HG03175 (cell line): Measurements from ENCODE around the gene KCNA3.

ENCODE experiments used
- ATAC-seq: cut with Tn5 transposase; IDR thresholded peaks from one replicate; pipeline ENCODE4 v1.9.1; 2021; ENCODE audit warnings: mild to moderate bottlenecking, moderate library complexity; ENCODE audit not compliant: unreplicated experiment

Gene KCNA3

DNA sequence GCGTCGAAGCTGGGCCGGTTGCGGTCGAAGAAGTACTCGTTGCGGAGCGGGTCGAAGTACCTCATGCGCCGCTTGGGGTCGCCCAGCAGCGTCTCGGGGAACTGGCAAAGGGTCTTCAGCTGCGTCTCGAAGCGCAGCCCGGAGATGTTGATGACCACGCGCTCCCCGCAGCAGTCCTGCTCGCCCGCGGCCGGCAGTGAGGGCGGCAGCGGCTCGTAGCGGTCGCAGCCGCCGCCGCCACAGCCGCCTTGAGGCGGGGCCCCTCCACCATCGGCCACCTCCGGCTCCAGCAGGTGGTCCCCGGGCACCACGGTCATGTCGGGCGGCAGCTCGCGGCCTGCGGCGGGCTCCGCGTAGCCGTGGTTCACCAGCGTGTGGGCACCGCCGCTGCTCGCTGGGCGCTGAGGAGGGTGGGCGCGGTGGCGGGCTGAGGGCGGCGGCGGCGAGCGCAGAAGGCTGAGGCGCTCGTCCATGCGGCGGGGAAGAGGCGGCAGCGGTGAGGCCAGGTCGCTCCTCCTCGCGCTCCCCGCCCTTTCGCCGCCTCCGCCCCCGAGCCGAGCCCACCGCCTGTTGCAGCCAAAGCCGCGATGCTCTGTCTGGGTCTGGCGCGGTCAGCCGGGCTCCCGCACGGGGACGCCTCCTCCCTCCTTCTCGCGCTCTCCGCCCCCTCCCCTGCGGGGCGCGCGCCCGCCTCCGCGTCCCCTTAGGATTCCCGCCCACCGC, at the start of gene KCNA3:
TSS of gene KCNA3 (minus strand) at position 604 of the 723 bp plus-strand sequence. CDS start at position 473, 131 bp downstream.
- peak; percentile 36 for ATAC-seq

DNA sequence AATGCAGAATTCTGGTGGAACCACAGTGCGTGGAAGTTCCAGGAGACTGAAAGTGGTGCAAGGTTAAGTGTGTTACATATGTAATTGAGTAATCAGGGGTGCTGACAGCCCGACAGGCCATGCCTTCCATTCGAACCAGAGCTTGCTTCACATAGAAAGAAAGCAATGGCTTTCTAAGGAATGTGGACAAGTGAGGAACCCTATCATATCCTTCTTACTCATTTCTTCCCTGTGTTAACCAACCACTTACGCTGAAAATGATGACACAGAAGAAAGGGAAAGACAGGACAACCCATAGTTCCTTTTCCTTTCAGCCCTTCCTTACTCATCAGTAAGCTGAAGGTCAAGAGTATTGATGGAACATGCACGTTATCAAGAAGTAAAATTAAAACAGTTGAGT, 48.1 kb upstream of the KCNA3 start:
- ATAC-seq = no peak

DNA sequence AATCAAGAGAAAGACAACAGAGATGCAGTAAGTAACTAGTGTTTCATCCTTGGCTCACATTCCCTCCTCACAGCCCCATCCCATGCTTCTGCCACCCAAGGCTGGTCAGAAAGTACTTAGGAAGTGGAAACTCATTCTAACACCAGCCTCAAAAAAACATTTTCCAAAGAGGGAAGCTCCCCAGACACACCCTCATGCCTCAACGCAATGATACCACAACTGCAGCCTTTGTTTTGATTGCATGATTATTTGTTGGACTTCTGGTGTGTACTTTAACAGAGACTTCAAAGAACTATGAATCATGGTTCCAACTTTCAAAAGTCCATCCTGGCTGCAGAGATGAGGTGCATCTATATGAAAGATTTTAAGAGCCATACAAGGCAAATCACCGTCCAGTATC, 45.2 kb upstream of the KCNA3 start:
- no peak for ATAC-seq

DNA sequence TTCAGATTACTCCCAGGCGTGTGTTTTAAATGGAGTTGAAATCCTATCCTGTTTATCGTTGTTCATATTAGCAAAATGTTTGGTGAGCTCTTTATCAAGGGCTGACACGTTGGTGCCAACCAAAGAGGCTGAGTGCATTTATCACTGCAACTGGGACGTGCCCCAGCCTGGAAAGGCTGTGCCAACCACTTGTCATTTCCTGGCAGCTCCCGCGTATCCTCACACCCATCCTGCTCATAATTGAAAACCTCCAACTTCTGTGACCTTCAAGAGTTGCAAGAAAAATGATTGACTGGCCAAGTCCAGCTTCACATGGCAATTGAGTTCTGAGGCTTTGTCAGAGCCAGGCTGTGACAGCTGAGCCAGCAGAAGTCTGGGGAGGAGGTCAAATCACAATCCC, 43.7 kb upstream of the KCNA3 start:
- ATAC-seq = no peak

- ATAC-seq = no peak
These were observed 42.4 kb upstream of the KCNA3 start for GRCh38 chr1:110717179-110717578.

- no peak for ATAC-seq
These were observed 39.7 kb upstream of the KCNA3 start for GRCh38 chr1:110714374-110714995.

GRCh38 chr1:110713221-110713620, 38.5 kb upstream of the KCNA3 start:
- no peak for ATAC-seq

GRCh38 chr1:110710314-110710713, 35.6 kb upstream of the KCNA3 start:
- ATAC-seq = no peak

DNA sequence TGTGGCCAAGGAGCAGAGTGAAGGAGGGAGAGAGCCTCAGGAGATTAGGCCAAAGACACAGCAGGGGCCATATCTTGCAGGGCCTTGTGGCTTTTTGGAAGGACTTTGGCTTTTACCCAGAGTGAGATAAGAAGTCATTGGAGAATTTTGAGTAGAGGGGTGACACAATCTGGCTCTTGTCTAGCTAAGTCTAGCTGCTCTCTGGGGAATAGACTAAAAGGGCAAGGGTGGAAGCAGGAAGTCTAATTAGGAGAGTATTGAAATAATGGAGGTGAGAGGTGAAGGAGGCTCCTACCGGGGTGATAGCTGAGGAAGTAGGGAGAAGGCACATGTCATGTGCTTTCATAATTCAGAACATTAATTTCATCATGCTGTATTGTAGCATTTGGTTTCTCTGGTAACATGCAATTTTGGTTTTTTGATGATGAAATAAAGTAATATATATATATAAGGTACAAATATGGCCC, 34.3 kb upstream of the KCNA3 start:
- ATAC-seq = no peak

- no peak for ATAC-seq
These were observed 32.5 kb upstream of the KCNA3 start for GRCh38 chr1:110707232-110707631.

GRCh38 chr1:110706621-110707020, 31.9 kb upstream of the KCNA3 start:
- no peak for ATAC-seq

DNA sequence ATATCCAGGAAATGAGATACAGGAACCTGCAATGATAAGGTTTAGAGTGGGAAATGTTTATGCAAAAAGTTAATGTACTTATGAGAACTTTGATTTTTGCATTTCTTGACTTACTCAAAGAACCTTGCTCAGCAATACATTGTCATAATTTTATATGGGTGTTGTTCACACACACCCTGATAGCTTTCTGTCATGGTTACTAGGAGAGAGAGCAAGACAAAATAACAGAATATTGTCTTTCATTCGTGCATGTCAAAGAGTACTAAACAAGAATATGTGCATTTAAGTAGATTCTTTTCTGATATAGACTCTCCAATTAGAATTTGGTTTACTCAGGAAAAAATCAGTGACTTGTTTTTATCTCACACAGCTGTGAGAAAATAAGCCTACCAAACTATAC, 27.5 kb upstream of the KCNA3 start:
- no peak for ATAC-seq

DNA sequence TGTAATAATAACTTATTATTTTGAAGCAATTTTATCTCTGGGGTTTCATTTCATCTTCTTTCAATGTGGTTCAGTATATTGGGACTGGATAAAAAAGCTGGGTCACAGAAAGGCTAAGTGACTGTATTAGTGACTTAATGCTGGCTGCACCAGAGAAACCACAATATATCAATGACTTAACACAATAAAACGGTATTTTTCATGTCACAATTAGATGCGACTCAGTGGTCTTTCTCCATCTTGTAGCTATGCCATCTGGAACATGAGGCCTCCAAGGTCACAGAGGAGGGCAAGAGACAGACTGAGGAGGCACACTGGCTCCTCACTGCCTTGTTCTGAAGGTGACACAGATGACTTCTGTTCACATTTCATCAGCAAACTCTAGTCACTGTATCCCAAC, 26.0 kb upstream of the KCNA3 start:
- no peak for ATAC-seq

GRCh38 chr1:110697606-110698005, 22.9 kb upstream of the KCNA3 start:
- no peak for ATAC-seq

GRCh38 chr1:110696818-110697217, 22.1 kb upstream of the KCNA3 start:
- no peak for ATAC-seq

DNA sequence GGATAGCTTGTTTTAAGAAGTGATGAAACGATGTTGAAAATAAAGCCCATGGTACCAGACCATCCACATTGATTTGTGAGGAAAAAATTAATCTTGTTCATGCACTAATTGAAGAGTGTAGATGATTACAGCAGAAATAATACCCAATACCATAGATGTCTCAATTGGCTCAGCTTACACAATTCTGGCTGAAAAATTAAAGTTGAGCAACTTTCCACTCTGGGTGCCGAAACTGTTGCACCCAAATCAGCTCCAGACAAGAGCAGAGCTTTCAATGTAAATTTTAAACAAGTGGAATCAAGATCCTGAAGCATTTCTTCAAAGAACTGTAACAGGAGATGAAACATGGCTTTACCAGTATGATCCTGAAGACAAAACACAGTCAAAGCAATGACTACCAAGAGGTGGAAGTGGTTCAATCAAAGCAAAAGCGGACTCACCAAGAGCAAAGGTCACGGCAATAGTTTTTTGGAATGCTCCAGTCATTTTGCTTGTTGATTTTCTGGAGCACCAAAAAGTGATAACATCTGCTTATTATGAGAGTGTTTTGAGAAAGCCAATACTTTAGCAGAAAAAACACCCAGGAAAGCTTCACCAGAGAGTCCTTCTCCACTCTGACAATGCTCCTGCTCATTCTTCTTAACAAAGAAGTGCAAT, 16.1 kb upstream of the KCNA3 start:
- no peak for ATAC-seq

DNA sequence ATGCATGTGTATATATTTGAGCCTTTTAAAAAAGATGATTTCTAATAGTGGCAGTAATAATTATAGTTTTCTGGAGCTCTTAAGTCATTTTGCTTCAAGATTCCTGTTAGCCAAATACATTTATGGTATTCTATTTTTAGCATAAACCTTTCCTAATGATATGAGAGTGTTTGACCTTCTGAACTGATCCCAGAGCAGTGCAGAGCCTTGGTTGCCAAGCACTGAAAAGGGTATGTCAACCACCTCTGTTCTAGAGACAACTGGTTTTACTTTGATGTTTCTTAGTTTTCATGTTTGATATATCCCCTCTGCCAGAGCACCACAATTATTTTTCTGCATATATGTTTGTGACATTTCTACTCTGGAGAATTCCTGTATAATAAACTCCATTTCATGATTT, 15.1 kb upstream of the KCNA3 start:
- no peak for ATAC-seq

DNA sequence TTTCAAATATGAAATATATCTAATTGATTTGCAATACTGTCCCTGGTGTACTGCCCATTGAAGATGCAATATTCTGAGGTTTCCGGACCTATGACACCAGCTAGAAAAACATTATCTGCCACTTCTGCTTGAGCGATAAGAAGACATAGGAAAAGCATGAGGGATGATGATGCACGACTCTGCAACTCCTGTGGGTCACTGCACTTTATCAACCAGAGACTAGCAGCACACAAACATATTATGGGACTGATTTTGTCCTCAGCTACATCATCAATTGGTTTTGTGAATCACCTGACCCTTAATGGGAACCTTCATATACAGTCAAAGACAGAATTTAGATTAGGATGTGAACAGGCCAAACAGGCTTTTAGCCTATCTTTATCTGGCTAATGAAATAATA, 13.8 kb upstream of the KCNA3 start:
- ATAC-seq = no peak

DNA sequence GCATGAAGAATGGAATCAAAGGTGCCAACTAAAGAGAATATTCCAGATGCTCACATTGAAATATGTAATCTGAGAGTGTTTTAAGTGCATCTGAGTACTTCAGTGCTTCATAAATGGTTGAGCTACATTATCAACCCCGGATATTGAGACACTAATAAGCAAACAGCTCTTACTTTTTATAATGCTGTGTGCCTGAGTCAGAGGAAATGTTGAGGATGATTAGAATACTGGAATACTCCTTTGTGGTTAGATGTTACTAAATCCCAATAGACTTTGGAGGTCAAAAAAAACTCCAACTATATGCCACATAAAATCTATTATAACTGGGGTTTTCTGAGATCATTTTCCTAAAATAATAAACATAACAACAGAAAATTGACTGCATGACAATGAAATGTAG, 12.5 kb upstream of the KCNA3 start:
- ATAC-seq = no peak

DNA sequence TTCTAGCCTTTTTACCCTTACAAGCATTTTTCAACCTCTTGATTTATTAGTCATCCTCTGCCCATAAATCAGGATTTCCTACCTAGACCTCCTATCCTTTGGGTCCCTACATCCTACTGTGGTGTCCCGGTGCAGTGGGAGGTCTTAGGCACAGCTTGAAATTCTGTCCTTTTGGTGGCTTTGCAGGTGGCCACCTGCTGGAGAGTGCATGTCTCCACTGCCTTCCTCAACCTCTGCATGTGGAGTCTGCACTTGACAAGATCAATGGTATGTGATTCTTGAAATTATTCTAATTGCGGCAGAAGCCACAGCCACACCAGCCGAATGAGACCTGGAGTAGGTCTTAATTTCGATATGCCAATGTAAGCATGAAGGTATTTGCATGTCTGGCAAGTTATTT, 11.4 kb upstream of the KCNA3 start:
- no peak for ATAC-seq

- ATAC-seq = no peak
These were observed 9.8 kb upstream of the KCNA3 start for GRCh38 chr1:110684491-110684890.

GRCh38 chr1:110682898-110683297, 8.2 kb upstream of the KCNA3 start:
- no peak for ATAC-seq
